ENCODE results near the gene GPR39.

GRCh38 chr2:132597831-132598230 lies 181.2 kb downstream of the GPR39 start:
- TF ChIP-seq TCF7L2 (IDR thresholded peaks at IDR 0.05; ENCODE audit: low read depth, low read length) (no peak), POLR2AphosphoS5 (IDR thresholded peaks at IDR 0.05; ENCODE audit: low read depth, low read length) (no peak), CTCF (IDR thresholded peaks at IDR 0.05) (no peak), SIN3A (IDR thresholded peaks at IDR 0.05; ENCODE audit: borderline replicate concordance, insufficient read depth, low read depth, low read length) (no peak)

Measured in Panc1 (cell line).